DMS53 (cell line): ENCODE data around the gene ANKRD16.
"Not testable (repeated sequence)": the region's sequence is repeated elsewhere in the genome, so short reads cannot be mapped to it uniquely, and the experiment has no call there.

Experiments
- DNase-seq: peaks from one replicate; lab custom pipeline; 2025; lab: John Stamatoyannopoulos, UW

Gene ANKRD16

GRCh38 chr10:5835446-5836095 is 54.1 kb downstream of the ANKRD16 start:
- DNase-seq = no peak

DNA sequence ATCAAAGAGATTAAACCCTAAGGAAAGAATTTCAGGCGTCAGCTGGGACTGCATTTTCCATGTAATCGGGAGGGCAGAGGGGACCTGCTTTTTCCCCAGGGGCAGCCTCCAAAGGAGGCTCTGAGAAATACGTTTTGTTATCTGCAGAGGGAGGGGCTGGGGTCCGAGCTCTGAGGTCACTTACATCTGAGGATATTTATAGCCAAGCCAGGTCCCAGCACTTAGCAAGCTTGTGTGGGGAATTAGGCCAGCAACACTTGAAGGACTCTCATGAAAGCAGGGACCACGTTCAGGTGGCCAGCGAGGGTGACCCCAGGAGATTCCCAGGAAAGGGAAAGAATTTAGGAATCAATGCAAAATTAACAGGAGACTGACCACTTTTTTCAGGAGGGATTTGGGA is 55.9 kb downstream of the ANKRD16 start:
- DNase-seq = no peak

DNA sequence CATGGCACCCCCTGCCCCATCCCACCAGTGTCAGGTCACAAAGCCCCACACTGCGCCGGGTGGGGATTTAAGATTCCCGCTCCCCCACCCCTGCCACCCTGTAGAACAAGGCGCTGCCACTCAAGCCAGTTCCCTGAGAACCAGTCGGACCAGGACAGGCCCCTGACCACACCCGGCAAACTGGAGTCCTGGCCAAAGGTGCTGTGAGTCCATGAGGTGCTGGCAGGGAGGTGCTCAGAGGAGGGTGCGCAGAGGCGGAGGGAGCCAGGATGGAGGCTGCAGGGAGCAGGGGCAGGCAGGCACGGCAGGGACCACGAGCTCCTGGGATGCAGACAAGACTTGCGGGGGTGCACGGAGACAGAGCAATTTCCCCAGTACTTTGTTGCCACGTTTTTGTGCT is 56.7 kb downstream of the ANKRD16 start:
- DNase-seq = no peak

DNA sequence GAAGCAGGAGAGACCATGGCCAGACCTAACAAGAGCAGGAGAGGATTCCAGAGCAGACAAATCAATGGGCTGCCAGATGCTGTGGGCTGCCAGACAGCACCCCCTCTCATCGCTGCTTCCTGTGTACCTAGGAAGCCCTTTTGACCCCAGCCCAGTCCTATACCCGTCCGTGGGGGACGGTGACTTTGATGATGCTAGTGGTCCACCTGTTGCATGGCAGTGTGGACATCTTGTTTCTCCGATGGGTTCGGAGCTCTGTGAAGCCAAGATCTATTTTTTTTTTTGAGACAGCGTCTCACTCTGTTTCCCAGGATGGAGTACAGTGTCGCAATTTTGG is 58.3 kb downstream of the ANKRD16 start:
- no peak for DNase-seq

DNA sequence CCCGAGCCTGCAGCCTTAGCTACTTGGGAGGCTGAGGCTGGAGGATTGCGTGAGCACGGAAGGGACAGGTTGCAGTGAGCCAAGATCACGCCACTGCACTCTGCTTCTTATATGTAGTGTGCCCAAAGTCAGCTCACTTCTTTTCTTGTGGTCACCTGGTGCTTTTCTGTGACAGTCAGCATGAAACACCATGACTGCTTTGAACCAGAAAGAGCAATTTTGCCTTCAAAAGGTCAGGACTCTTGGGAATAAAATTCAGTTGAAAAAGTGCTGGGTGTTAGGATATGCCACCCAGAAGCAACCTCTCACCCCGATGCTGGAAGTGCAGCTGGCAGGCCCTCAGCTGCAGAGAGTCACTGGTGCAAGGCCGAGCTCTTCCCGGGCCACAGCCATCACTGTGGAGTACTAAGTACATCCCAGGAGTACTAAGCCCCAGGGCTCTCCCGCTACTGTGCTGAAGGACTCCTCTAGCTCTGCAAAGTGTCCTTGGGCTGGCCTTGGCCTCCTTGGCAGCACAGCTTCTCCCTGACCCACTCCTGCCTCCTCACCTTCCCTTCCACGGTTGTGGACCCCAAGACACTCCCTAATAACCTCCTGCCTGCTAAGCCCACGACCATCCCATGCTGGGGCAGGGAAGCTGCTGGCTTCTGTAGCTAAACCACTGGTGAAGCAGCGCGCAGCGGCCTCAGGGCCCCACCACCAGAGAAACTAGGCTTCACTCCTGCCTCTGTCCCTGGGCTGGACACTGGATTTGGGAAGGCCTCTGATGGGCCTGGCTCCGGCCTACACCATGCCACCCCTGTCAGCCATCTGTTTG is 58.9 kb downstream of the ANKRD16 start:
- no peak for DNase-seq

DNA sequence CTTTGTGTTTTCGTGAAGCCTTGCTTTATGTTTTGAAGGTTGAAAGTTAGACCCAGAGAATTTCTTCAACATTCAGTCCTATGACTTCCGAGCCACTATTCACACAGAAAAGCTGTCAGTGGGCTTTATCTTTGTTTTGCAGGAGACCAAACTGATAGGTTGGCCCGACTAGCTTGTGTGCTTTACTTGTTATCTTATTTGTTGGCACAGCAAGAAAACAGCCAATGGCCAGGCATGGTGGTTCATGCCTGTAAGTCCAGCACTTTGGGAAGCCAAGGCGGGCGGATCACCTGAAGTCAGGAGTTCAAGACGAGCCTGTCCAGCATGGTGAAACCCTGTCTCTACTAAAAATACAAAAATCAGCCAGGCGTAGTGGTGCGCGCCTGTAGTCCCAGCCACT is 60.4 kb downstream of the ANKRD16 start:
- no peak for DNase-seq

- DNase-seq = no peak
These were observed 61.0 kb downstream of the ANKRD16 start for GRCh38 chr10:5828725-5829124.

DNA sequence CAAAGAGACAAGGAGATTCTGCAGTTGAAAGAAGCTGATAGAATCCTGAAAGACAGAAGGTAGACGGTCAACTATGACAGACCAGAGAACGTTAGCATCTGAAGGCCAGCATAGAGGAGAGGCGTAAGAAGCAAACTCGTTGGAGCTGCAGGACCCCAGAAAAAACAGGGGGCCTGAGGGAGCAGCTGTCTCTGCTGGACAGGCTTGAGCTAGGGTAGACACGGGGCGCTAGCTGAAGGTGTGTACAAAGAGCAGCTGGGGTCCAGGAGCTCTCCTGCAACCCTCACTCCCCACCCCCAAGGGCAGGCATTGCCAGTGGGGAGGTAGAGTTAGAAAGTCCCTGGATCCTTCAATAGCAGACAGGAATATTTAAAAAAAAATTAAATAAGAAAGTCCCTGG is 61.9 kb downstream of the ANKRD16 start:
- DNase-seq = no peak

GRCh38 chr10:5826511-5826910 is 63.2 kb downstream of the ANKRD16 start:
- not testable (repeated sequence) for DNase-seq

- DNase-seq = no peak
These were observed 70.8 kb downstream of the ANKRD16 start for GRCh38 chr10:5818894-5819293.

GRCh38 chr10:5818048-5818331 is 71.7 kb downstream of the ANKRD16 start:
- no peak for DNase-seq

GRCh38 chr10:5817322-5818047 is 72.2 kb downstream of the ANKRD16 start:
- DNase-seq = peak; percentile 64

GRCh38 chr10:5816170-5816569 is 73.5 kb downstream of the ANKRD16 start:
- no peak for DNase-seq

DNA sequence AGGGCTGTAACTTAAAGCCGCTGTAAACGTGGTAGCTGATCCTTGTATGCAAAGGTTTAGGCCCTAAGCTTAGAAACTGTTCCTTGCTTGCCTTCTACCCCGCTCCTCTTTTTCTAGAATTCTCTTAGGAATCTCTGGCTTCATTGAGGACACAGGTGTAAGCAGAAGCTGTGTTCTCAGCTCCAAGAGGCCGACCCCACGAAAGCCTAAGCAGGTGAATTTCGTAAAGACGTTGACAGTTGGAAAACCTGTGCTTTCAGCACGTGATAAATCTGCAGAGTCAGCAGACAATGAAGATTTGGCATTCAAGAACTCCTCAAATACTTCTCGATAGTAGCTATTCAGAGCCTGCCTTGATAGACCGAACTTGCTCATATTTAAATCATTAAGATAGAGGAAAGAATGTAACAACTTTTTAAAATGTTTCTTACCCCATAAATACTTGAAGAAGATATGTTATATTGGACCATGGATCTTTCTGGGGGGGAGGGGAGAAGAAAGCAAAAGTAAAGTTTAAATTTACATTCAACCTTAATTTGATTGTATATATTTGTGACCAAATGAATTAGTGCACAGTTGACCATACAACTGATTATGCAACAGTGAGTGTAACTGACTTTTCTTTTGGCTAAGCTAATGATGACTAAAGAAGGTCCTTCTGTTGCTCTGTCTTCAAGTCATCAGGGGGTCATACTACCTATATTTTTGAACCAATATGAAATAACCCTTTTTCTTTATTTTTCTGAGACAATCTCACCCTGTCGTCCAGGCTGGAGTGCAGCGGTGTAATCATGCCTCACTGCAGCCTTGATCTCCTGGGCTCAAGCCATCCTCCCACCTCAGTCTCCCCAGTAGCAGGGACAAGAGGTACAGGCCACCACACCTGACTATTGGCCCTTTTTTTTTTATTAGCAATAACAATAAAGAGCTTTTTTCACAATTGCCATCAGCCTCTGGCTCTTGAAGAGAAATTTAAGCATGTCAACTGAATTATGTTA is 75.3 kb downstream of the ANKRD16 start:
- peak; percentile 86 for DNase-seq

DNA sequence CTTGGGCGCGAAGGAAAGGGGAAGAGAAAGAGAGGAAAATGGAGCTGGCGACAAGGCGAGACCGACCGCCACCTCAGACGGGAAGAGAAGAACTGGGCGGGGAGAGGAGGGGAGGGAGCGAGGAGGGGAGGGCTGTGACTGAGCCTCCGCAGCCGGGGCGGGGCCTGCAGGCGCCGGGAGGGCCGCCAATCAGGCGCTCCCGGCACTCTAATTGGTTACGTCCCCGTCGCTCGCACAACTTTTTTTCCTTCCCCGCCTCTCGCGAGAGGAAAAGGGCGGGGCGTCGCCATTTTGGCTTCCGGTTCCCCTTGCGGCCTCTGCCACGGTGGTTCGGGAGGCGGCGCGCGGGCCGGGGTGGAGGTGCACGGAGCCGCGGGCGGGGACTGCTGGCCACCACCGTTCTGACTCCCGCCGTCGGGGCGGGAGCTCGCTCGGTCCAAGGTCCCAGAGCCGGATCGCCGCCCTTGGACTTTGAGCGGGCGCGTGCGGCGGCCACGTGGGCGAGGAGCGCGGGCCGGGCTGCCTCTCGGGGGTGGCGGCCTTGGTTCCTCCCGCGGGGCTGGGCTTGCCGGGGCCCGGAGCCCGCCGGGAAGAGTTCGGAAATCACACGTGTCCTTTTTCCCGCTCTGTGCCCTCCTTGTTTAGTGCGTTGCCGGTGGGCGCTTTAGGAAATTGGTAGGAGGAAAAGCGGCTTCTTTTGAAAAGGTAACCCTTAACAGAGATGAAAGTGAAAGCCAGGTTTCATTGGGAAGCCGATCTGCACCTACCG is 76.2 kb downstream of the ANKRD16 start, which contains the start of gene GDI2:
Gene GDI2, minus strand, starts transcription at position 94 of the 769 bp plus-strand sequence. CDS start 176 bp downstream, outside the sequence.
- peak; percentile 100 for DNase-seq

- no peak for DNase-seq
These were observed 76.7 kb downstream of the ANKRD16 start for GRCh38 chr10:5813091-5813340.

DNA sequence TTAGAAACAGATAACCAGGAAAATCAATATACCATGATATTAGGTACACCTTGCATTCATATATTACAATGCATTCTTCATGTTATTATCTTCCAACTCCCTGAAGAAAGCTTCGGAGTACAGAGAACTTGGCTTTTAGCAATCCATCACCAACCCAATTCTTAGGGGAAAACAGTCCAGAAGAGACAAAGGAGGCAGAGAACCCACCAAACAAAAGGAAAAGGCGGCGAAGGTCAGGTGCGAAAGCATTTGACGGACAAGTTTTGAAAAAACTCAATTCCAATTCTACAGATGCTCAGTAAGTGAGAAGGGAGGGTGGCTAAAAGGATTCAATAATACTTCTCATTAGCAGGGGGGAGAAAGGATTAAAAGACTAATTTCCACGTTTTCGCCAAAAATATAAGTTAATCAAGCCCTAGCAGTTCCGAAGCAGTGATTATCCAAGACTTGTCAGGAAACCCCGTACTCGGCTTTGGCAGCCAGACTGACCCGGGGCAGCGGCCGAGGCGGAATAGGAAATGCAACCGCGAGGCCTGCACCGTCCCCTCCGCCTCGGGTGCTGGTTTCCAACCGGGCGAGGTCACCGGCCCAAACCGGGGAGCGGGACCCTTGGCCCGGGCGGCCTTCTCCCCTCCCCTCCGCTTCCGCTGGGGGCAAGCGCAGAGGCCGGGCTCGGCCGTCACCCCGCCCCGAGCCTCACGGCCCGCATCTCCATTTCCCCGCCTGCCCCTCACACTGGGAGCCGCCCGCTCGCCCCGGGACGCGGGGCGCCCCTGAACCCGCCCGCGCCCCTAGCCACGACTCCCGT is 77.2 kb downstream of the ANKRD16 start:
- peak; percentile 84 for DNase-seq
